Measurements from ENCODE around the gene AMIGO1.

Gene AMIGO1

DNA sequence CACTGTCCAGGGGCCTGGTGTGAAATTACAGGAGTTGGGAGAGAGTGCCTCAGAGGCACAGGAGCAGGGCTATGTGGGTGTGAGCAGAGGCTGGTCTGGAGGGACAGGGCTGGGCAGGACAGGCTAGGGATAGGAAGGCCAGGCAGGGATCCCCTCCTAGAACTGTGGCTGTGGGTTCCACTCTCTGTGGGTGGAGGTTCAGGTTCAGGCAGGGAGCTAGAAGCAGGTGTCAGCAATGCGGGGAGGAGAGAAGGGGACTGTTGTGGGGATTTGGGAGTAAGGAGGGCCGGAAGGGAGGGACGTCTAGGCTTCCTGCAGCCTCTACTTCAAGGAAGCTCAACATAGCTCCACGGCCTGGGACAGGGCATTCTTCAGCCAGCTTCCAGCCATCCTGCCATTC lies 21.9 kb upstream of the AMIGO1 start:
- no peak overlapping the region for H3K27ac ChIP-seq (replicated peaks)
- no peaks in the 10 kb centered on the region for H3K27me3 ChIP-seq (ENCODE audit: insufficient read depth, poor library complexity, severe bottlenecking)
- no peak overlapping the region for H3K4me3 ChIP-seq (replicated peaks; ENCODE audit: insufficient read depth, low read length)
- TF ChIP-seq GABPA (IDR thresholded peaks at IDR 0.05; ENCODE audit: low read depth), result no peak
- TF ChIP-seq CTCF (IDR thresholded peaks at IDR 0.05; ENCODE audit: insufficient read depth, low read length), result no peak
- no peak for TF ChIP-seq SPI1 (IDR thresholded peaks at IDR 0.05; ENCODE audit: borderline replicate concordance, low read depth)
- no peak for TF ChIP-seq POLR2AphosphoS5 (IDR thresholded peaks at IDR 0.05; ENCODE audit: low read depth)
- TF ChIP-seq, protein P1, sequence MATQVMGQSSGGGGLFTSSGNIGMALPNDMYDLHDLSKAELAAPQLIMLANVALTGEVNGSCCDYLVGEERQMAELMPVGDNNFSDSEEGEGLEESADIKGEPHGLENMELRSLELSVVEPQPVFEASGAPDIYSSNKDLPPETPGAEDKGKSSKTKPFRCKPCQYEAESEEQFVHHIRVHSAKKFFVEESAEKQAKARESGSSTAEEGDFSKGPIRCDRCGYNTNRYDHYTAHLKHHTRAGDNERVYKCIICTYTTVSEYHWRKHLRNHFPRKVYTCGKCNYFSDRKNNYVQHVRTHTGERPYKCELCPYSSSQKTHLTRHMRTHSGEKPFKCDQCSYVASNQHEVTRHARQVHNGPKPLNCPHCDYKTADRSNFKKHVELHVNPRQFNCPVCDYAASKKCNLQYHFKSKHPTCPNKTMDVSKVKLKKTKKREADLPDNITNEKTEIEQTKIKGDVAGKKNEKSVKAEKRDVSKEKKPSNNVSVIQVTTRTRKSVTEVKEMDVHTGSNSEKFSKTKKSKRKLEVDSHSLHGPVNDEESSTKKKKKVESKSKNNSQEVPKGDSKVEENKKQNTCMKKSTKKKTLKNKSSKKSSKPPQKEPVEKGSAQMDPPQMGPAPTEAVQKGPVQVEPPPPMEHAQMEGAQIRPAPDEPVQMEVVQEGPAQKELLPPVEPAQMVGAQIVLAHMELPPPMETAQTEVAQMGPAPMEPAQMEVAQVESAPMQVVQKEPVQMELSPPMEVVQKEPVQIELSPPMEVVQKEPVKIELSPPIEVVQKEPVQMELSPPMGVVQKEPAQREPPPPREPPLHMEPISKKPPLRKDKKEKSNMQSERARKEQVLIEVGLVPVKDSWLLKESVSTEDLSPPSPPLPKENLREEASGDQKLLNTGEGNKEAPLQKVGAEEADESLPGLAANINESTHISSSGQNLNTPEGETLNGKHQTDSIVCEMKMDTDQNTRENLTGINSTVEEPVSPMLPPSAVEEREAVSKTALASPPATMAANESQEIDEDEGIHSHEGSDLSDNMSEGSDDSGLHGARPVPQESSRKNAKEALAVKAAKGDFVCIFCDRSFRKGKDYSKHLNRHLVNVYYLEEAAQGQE (IDR thresholded peaks at IDR 0.05; ENCODE audit: insufficient replicate concordance, low read depth), result no peak
- DNase-seq (ENCODE audit: low read depth in 1 of 2, low spot score in 1 of 2), result no peak

GRCh38 chr1:109530457-109531087 lies 21.0 kb upstream of the AMIGO1 start:
- Histone ChIP-seq H3K27ac (replicated peaks) (no peak overlapping the region), H3K4me3 (replicated peaks; ENCODE audit: insufficient read depth, low read length) (no peak overlapping the region), H3K27me3 (ENCODE audit: insufficient read depth, poor library complexity, severe bottlenecking) (no peaks in the 10 kb centered on the region)
- TF ChIP-seq, protein P1 (IDR thresholded peaks at IDR 0.05; ENCODE audit: insufficient replicate concordance, low read depth), result no peak
- no peak for TF ChIP-seq SPI1 (IDR thresholded peaks at IDR 0.05; ENCODE audit: borderline replicate concordance, low read depth)
- no peak for DNase-seq (ENCODE audit: low read depth in 1 of 2, low spot score in 1 of 2)

DNA sequence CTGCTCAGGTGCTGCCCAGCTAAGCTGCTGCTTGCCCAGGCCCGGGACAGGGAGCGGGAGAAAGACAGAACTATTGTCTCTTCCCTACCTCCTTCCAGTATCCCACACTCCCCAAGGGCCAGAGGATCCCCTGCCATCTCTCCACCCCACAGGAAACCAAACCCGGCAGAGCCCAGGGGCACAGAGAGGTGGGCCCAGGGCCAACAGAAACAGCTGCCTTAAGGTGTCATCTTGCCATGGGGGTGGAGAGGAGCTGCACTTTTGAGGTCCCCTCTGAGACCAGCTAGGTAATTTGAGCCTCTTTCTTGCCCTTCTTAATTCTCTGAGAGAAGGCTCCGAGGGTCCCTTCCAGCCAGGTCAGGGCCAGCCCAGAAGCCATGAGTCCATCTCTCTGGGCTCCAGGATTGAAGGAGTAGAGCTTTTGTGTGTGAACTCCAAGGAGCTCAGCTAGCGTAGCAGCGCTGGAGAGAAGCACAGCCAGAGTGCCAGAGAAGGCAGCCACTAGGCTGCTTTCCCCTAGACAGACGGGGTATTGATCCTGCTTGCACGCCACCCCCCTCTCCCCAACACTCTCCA lies 20.4 kb upstream of the AMIGO1 start:
- Histone ChIP-seq H3K27me3 (ENCODE audit: insufficient read depth, poor library complexity, severe bottlenecking) (no peaks in the 10 kb centered on the region), H3K27ac (replicated peaks) (no peak overlapping the region), H3K4me3 (replicated peaks; ENCODE audit: insufficient read depth, low read length) (no peak overlapping the region)
- TF ChIP-seq POLR2AphosphoS5 (IDR thresholded peaks at IDR 0.05; ENCODE audit: low read depth) (no peak), CTCF (IDR thresholded peaks at IDR 0.05; ENCODE audit: insufficient read depth, low read length) (no peak), SPI1 (IDR thresholded peaks at IDR 0.05; ENCODE audit: borderline replicate concordance, low read depth) (no peak), GABPA (IDR thresholded peaks at IDR 0.05; ENCODE audit: low read depth) (no peak)
- TF ChIP-seq, protein P1 (IDR thresholded peaks at IDR 0.05; ENCODE audit: insufficient replicate concordance, low read depth), result no peak
- no peak for DNase-seq (ENCODE audit: low read depth in 1 of 2, low spot score in 1 of 2)

Data from HL-60 (cell line).